Astrocyte of the spinal cord (primary cell): ENCODE results near the gene MYBBP1A.

Source experiments
- DNase-seq: peaks from one replicate; pipeline ENCODE4 v3.0.0; 2011; ENCODE audit warnings: low read depth, low spot score
- H3K4me3 ChIP-seq: 2 replicates; pipeline ENCODE4 v1.5.1; 2011; ENCODE audit warnings: low read depth, mild to moderate bottlenecking, low read length, moderate library complexity
- in situ Hi-C: cut with HindIII; loops from 2 replicates; pipeline ENCODE4 v1.10.0; 2017; ENCODE audit warnings: low sequenced_read_pairs
- TF ChIP-seq, protein P1 (sequence below): IDR thresholded peaks from 2 replicates; pipeline ENCODE4 v1.5.1; 2012; ENCODE audit warnings: low read depth, mild to moderate bottlenecking, low read length, inconsistent platforms

The MYBBP1A gene

DNA sequence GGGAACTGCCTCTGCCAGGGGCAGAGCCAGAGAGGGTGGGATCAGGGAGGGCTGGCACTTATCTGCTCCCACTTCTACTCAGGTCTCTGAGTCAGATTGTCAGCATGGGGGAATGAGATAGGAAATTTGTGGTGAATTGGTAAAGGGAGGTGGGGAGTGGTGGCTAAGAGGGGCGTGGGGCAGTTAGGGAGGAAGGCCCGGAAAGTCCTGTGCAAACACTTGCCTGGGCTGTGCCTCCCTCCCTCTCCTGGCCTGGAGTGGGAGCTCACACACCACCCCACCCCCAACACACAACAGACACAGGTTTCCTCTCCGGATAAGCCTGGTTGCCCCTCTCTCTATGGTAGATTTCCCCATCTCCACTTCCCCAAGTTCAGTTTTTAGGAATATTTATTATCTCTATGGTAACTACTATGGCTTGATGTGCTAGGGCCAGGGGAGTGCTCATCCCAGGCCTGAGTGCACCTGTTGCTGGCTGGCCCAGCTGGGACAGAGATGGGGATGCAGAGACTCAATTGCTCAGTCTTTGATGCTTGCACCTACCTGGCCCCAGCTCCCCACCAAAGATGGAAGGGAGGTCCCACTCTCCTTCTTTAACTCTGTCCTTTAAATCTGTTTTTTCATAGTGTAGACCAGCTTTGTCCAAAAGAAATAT is 53.8 kb downstream of the MYBBP1A start:
- TF ChIP-seq, protein P1, sequence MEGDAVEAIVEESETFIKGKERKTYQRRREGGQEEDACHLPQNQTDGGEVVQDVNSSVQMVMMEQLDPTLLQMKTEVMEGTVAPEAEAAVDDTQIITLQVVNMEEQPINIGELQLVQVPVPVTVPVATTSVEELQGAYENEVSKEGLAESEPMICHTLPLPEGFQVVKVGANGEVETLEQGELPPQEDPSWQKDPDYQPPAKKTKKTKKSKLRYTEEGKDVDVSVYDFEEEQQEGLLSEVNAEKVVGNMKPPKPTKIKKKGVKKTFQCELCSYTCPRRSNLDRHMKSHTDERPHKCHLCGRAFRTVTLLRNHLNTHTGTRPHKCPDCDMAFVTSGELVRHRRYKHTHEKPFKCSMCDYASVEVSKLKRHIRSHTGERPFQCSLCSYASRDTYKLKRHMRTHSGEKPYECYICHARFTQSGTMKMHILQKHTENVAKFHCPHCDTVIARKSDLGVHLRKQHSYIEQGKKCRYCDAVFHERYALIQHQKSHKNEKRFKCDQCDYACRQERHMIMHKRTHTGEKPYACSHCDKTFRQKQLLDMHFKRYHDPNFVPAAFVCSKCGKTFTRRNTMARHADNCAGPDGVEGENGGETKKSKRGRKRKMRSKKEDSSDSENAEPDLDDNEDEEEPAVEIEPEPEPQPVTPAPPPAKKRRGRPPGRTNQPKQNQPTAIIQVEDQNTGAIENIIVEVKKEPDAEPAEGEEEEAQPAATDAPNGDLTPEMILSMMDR, result no peak
- no peak for DNase-seq
- in situ Hi-C loops, result no loop called here
- no peak overlapping the region for H3K4me3 ChIP-seq

DNA sequence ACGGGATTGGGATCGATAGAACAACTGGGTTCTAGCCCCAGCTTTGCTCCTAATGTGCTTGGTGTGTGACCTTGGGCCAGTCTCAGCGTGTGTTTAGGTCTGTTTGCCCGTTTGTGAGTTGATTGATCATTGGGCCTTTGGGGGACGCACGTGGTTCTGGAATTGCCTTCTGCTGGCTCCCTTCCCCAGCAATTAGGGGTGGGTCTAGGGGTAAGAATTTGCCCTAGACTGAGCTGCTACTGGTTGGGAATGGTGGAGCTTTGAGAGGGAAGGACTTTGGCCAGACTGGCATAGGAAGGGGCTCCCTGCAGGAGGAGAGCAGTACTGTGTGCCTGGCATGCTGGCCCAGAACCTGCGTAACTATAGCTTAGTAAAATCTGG is 55.0 kb downstream of the MYBBP1A start:
- DNase-seq, result no peak
- TF ChIP-seq, protein P1, result no peak
- no peak overlapping the region for H3K4me3 ChIP-seq
- in situ Hi-C loops, result no loop called here

DNA sequence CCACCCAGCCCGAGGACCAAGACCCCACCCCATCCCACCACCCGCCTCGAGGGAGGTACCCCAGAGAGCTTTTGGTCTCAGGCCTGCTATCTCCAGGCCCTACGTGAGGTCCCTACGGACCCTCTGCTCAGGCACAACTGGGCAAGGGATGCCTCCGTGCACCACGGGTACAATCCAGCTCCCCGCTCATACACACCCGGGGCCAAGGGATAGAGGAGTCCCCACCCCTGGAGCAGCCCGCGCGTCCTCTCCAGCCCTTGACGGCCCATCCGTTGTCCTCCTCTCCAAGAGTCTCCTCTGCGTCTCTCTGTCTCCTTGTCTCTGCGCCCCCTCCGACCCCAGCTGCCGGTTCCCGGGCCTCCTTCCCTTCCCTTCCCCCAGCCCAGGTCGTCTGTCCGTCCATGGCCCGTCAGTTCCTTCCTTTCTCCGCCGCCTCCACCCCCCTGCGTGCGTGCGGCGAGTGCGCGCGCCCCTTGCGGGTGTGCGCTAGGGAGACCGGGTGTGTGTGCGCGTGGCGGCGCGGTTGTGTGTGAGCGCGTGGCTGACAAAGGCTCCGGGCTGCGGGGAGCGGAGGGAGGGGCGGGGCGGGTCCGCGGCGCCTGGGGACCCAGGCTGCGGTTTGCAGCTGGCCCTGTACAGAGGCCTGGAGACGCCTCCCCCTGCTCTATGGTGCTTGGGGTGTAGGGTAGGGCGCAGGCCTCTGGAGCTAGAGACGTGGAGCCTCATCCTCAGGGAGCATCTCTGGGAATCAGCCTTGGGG is 55.6 kb downstream of the MYBBP1A start:
- H3K4me3 ChIP-seq, result no peak overlapping the region
- in situ Hi-C loops, result no loop called here
- TF ChIP-seq, protein P1, result no peak
- DNase-seq, result no peak

DNA sequence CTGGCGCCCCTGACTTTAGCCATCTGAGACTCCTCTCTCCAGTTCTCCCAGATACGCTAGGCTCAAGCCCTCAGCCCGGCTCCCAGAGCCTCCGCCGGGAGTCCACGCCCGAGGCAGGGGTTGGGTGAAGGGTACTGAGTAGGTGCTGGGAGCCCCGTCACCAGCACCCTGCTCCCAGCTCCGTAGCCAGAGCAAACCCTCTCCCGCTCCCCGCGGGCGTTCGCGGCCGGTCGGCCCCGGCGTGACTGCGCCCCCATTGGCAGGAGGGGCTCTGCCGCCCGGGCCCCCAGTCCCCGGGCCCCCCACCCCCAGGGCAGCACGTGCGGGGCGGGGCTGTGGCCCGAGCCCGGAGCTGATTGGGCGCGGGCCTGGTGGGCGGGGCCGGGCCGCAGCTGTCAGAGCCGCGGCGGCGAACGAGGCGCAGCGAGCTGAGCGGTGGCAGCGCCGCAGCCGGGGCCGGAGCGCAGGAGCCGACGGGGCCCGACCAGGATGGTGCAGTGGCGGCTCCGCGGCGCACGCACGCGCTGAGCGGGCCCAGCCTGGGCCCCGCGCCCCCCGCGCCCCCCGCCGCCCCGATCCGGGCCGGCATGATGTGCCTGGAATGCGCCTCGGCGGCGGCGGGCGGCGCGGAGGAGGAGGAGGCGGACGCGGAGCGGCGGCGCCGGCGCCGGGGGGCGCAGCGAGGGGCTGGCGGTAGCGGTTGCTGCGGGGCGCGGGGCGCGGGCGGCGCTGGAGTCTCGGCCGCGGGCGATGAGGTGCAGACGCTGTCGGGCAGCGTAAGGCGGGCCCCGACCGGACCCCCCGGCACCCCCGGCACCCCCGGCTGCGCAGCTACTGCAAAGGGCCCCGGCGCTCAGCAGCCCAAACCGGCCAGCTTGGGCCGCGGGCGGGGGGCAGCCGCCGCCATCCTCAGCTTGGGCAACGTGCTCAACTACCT is 56.5 kb downstream of the MYBBP1A start, which contains the start of gene SPNS2:
TSS of gene SPNS2 (plus strand) at position 421 of the 937 bp plus-strand sequence. CDS start at position 588, 167 bp downstream.
- TF ChIP-seq, protein P1, result no peak
- in situ Hi-C loops, result no loop called here
- H3K4me3 ChIP-seq, result no peak within 1 kb of the TSS
- no peak for DNase-seq

DNA sequence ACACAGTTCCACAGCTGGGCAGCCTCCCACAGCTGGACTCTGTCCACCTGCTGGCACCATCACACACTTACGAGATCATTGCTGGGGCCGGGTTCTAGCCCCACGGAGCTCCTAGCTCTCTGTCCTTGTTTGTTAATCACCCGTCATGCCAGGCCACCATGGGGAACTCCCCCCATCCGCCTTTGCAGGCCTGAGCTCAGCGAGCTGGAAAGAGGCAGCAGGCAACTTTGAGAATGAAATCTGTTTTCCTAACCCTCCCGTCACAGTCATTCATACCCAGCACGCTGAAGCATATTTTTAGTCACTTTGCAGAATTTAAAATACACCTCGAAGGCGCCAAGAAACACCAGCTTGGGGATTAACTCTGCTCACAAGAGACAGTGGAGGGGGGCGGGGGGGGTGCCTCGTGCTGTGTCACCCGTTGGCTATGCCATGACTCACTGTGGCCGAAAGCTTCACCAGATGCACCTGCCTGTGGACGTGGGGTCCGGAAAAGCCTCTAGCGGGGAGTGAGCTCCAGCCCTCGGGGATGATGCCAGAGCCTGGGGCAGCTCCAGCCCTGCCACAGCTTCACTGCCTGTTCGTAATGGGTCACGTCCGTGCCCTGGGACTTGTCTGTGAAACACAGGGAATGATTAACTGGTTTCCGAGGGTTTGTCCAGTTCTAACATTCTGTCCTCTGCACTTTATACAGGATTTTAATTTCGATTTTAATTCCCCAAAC is 57.9 kb downstream of the MYBBP1A start:
- in situ Hi-C loops, result no loop called here
- H3K4me3 ChIP-seq, result no peak overlapping the region
- DNase-seq, result peak; percentile 19
- TF ChIP-seq, protein P1, result no peak
